Thoracic aorta (tissue), 2 donors: ENCODE data around the gene AHDC1. TPM values are rescaled to one million over a fixed set of nuclear protein-coding genes. Genes with fewer than 3 reads are reported as not detected.
"Not testable (repeated sequence)": the region's sequence is repeated elsewhere in the genome, so short reads cannot be mapped to it uniquely, and the experiment has no call there.

ENCODE experiments used
- ATAC-seq: fragments of 150-250 bp; one replicate; pipeline ENCODE4 v1.8.0; 2017; ENCODE audit warnings: low read depth; ENCODE audit not compliant: insufficient number of reproducible peaks, low FRiP score
- DNase-seq: peaks from one replicate; pipeline ENCODE4 v3.0.0-alpha.2; 2020; ENCODE audit warnings: low spot score
- H3K27ac ChIP-seq, 2 donors: fragments of 200-600 bp; sonication (generic); 1 replicate in 1 of 2; 2 replicates in 1 of 2; pipeline ENCODE4 v1.5.1; 2016; ENCODE audit warnings: mild to moderate bottlenecking in 2 of 2, moderate library complexity in 2 of 2
- H3K27me3 ChIP-seq: fragments of 200-600 bp; sonication (generic); replicated peaks from 2 replicates; pipeline ENCODE4 v1.6.0; 2016; ENCODE audit warnings: mild to moderate bottlenecking; ENCODE audit not compliant: insufficient read depth
- H3K36me3 ChIP-seq: fragments of 200-600 bp; sonication (generic); one replicate; pipeline ENCODE4 v1.5.1; 2016
- H3K4me1 ChIP-seq, 2 donors: fragments of 200-600 bp; sonication (generic); 1 replicate in 1 of 2; 2 replicates in 1 of 2; pipeline versions ENCODE4 v1.5.1 to v1.6.0; 2016; ENCODE audit warnings: low read depth in 2 of 2, mild to moderate bottlenecking in 1 of 2; ENCODE audit not compliant: control insufficient read depth in 1 of 2
- H3K4me3 ChIP-seq: fragments of 200-600 bp; sonication (generic); 2 replicates; pipeline ENCODE4 v1.5.1; 2016; ENCODE audit warnings: mild to moderate bottlenecking
- H3K9me3 ChIP-seq: fragments of 200-600 bp; sonication (generic); 2 replicates; pipeline ENCODE4 v1.5.1; 2016
- total RNA-seq, 2 donors: library from RNA; depleted of rRNA; stranded (reverse); fragments of >200 nt; gene quantifications; one replicate each; pipeline versions ENCODE4 v1.1.0 to v1.2.3, GENCODE V29; 2016
- TF ChIP-seq, protein P1 (sequence below): fragments of 200-600 bp; sonication (generic); IDR thresholded peaks from one replicate; pipeline ENCODE4 v1.5.1; 2019; ENCODE audit warnings: antibody characterized with exemption

The AHDC1 gene
- total RNA-seq, 2 donors from 2014 or later: 38.3 to 55.4 TPM

- H3K4me1 ChIP-seq: peaks cover 38 to 87% of the 10 kb centered on the region in 2 donors
- H3K27ac ChIP-seq: peak overlapping the region; percentile 82 to 88
- TF ChIP-seq, protein P1, sequence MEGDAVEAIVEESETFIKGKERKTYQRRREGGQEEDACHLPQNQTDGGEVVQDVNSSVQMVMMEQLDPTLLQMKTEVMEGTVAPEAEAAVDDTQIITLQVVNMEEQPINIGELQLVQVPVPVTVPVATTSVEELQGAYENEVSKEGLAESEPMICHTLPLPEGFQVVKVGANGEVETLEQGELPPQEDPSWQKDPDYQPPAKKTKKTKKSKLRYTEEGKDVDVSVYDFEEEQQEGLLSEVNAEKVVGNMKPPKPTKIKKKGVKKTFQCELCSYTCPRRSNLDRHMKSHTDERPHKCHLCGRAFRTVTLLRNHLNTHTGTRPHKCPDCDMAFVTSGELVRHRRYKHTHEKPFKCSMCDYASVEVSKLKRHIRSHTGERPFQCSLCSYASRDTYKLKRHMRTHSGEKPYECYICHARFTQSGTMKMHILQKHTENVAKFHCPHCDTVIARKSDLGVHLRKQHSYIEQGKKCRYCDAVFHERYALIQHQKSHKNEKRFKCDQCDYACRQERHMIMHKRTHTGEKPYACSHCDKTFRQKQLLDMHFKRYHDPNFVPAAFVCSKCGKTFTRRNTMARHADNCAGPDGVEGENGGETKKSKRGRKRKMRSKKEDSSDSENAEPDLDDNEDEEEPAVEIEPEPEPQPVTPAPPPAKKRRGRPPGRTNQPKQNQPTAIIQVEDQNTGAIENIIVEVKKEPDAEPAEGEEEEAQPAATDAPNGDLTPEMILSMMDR: no peak
- no peak overlapping the region for H3K4me3 ChIP-seq
- H3K9me3 ChIP-seq: no peaks in the 10 kb centered on the region
- DNase-seq (no peak), ATAC-seq (peak; percentile 45)
- peaks cover 7% of the 10 kb centered on the region for H3K36me3 ChIP-seq
- H3K27me3 ChIP-seq: no peaks in the 10 kb centered on the region
Measured at GRCh38 chr1:27542463-27543273, 61.3 kb downstream of the AHDC1 start.

- Histone ChIP-seq H3K4me1 (peaks cover 51 to 90% of the 10 kb centered on the region in 2 donors), H3K36me3 (peaks cover 4% of the 10 kb centered on the region), H3K4me3 (no peak overlapping the region), H3K27ac (peak overlapping the region; percentile 49 to 88), H3K27me3 (no peaks in the 10 kb centered on the region), H3K9me3 (no peaks in the 10 kb centered on the region)
- DNase-seq: no peak
- no peak for ATAC-seq
- TF ChIP-seq, protein P1: no peak
Measured at GRCh38 chr1:27539901-27540861, 63.8 kb downstream of the AHDC1 start.

- Histone ChIP-seq H3K4me1 (peaks cover 42 to 76% of the 10 kb centered on the region in 2 donors), H3K27me3 (no peaks in the 10 kb centered on the region), H3K27ac (peak overlapping the region in 1 of 2 donors; percentile 27), H3K4me3 (no peak overlapping the region), H3K36me3 (peaks cover 15% of the 10 kb centered on the region), H3K9me3 (no peaks in the 10 kb centered on the region)
- TF ChIP-seq, protein P1: no peak
- ATAC-seq: no peak
- DNase-seq: no peak
Measured at GRCh38 chr1:27538793-27539192, 65.2 kb downstream of the AHDC1 start.

DNA sequence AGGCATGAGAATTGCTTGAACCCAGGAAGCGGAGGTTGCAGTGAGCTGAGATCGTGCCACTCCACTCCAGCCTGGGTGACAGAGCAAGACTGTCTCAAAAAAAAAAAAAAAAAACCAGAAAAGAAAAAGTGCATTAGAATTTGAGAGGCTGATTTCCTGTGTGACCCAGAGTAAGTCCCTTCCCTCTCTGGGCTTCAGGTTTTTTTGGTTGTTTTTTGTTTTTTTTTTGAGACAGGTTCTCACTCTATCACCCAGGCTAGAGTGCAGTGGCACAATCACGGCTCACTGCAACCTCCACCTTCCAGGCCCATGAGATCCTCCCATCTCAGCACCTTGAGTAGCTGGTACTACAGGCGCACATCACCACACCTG lies 65.7 kb downstream of the AHDC1 start:
- not testable (repeated sequence) for H3K4me3 ChIP-seq, H3K27me3 ChIP-seq, ATAC-seq, DNase-seq, H3K9me3 ChIP-seq
- Histone ChIP-seq H3K36me3 (peaks cover 20% of the 10 kb centered on the region), H3K27ac (peak overlapping the region in 1 of 2 donors; percentile 27), H3K4me1 (peaks cover 42 to 71% of the 10 kb centered on the region in 2 donors)

GRCh38 chr1:27536767-27537166 lies 67.2 kb downstream of the AHDC1 start:
- Histone ChIP-seq H3K27ac (peak overlapping the region in 1 of 2 donors; percentile 62), H3K9me3 (no peaks in the 10 kb centered on the region), H3K4me1 (peaks cover 29 to 55% of the 10 kb centered on the region in 2 donors), H3K4me3 (peak overlapping the region; percentile 41), H3K27me3 (no peaks in the 10 kb centered on the region), H3K36me3 (peaks cover 23% of the 10 kb centered on the region)
- TF ChIP-seq, protein P1: peak; percentile 19
- no peak for ATAC-seq
- DNase-seq: no peak
